Activated CD8-positive, alpha-beta memory T cell treated with anti-CD3 and anti-CD28 coated beads, Interleukin-2, amount 10 ng/mL, durations not matched to agents 7 days and 5 days (primary cell): ENCODE data around the gene BRI3BP. TPM values are rescaled to one million over a fixed set of nuclear protein-coding genes. Genes with fewer than 3 reads are reported as not detected.

Source experiments
- ATAC-seq: fragments of 150-1000 bp; cut with Tn5 transposase; one replicate; pipeline ENCODE4 v1.10.0; 2021; ENCODE audit warnings: moderate library complexity
- CTCF ChIA-PET: fragments of 350-600 bp; sonication (Branson Sonifier 250); formaldehyde crosslinking; loops from one replicate; lab custom pipeline; 2021; ENCODE audit warnings: antibody characterized with exemption; lab: Charles Lee
- DNase-seq: peaks from one replicate; pipeline ENCODE4 v3.0.0-alpha.2; 2020
- H3K27ac Mint-ChIP-seq: one replicate; pipeline ENCODE4 v1.8.0; 2021; ENCODE audit warnings: mild to moderate bottlenecking, mixed read lengths
- H3K27me3 Mint-ChIP-seq: one replicate; pipeline ENCODE4 v1.8.0; 2021; ENCODE audit warnings: mixed read lengths
- H3K36me3 Mint-ChIP-seq: one replicate; pipeline ENCODE4 v1.8.0; 2021; ENCODE audit warnings: mild to moderate bottlenecking, mixed read lengths
- H3K4me1 Mint-ChIP-seq: one replicate; pipeline ENCODE4 v1.8.0; 2021; ENCODE audit warnings: mixed read lengths
- H3K4me3 Mint-ChIP-seq: one replicate; pipeline ENCODE4 v1.8.0; 2021; ENCODE audit warnings: mild to moderate bottlenecking, moderate library complexity, mixed read lengths
- H3K9me3 Mint-ChIP-seq: one replicate; pipeline ENCODE4 v1.8.0; 2022; ENCODE audit warnings: low read depth, mixed read lengths
- total RNA-seq, 2 experiments: library from RNA; stranded (reverse); gene quantifications; one replicate each; pipeline ENCODE4 v1.2.3, GENCODE V29; 2021

The BRI3BP gene
- total RNA-seq, 2 experiments from 2014 or later, result 21.9 to 25.8 TPM

DNA sequence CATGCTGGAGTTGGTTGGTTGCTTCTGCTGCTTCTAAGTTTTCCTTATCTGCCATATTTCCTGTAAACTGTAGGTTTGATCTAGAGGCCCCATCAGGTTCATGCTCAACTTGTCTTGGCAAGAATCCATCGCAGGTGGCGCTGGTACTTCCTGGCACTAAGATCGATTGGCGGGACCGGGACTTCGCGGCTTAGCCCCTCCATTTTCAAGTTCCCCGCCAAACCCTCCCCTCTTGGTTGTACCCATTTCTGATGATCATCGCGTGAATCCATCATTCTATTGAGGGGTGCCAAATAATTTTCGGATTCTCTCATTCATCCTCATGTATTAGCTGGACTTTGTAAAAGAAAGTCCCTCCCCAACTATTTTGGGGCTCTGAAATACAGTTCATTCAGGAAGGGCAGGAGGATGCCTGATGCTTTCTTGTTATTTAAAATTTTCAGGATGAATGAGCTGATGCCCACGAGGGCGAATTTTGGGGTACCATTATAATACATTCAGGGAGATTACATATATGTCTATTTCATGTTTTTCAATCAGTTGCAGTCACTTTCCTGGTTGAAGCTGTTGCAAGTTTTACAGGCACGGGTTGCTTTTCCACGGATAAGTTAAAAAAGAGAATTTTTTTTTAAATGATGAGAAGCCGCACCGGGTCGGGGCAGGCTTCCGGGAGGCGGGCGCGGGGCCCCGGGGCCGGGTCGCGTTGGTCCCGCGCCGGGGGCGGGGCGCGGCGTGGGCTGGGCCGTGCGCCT is 395 bp upstream of the BRI3BP start:
- CTCF ChIA-PET, result interaction anchor here (1.1 to 1.8 kb wide), 4 partner anchors 47 to 87 kb away, joined by 3 to 9 read pairs (median 6); no protein-coding TSS in a partner anchor
- DNase-seq, result peak; percentile 95
- Mint-ChIP-seq H3K4me3 (peak overlapping the region; percentile 83), H3K27me3 (no peaks in the 10 kb centered on the region), H3K9me3 (no peaks in the 10 kb centered on the region), H3K36me3 (peaks cover 4% of the 10 kb centered on the region), H3K4me1 (peaks cover 33% of the 10 kb centered on the region), H3K27ac (peak overlapping the region; percentile 83)
- peak; percentile 75 for ATAC-seq

DNA sequence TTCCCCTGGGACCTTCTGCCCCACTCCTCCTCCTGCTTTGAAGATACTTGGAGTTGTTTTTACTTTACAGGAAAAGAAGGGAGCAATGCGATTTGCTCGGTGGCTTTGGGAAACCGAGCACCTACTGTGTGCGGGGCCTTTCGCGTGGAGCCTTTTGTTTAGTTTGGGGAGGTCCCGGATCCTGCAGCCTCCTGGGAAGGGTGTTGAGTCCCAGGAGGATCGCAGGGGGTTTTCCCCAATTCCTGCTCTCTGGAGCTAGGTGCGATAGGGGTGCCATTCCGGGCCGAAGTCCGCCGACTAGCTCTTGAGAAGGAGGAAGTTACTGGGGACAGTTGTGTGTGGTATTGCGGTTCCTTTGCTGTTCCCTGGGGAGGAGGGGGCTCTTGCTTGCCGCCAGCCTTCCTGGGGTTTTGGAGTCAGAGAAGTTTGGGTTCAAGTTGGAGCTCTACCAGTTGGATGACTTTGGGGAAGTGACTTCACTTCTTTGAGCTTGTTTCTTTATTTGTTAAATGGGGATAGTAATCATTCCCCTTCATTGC is 1.1 kb downstream of the BRI3BP start:
- Mint-ChIP-seq H3K4me1 (peaks cover 30% of the 10 kb centered on the region), H3K9me3 (no peaks in the 10 kb centered on the region), H3K27me3 (no peaks in the 10 kb centered on the region), H3K36me3 (peaks cover 13% of the 10 kb centered on the region), H3K27ac (peak overlapping the region; percentile 89), H3K4me3 (peak overlapping the region; percentile 93)
- ATAC-seq (no peak), DNase-seq (peak; percentile 42)
- CTCF ChIA-PET, result interaction anchor here (0.7 to 1.8 kb wide), 6 partner anchors 20 to 88 kb away, joined by 3 to 7 read pairs (median 4); no protein-coding TSS in a partner anchor

DNA sequence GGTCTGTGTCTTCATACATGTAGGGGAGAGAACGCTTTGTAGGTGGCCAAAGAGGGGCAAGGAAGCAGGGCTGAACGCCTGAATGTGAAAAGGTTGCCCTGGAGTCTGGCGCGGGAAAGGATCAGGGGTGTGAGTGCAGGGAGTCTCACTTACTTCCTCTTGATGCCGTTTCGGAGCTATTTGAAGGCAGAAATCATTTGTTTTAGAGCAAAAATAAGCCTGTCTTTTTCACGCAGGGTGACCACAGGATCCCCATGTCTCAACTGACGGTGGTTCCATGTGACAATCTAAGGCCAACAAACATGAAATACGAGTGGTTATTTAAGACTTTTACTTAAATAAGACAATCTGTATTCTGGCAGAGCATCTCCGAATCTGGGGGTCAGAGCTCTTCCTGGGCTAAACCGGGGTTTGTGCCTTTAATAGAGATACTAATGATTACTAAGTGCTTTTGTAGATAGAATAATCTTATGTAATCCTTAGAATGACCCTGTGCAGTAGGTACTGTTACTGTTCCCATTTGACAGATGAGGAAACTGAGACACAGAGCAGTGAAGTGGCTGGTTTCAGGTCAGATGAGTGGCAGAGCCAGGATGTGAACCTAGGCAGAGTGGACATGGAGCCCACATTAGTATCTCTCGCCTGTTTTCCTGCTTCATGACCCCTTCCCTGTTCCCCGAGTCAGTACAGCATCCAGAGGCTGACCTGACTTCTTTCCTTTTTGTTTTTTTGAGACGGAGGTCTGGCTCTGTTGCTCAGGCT is 1.9 kb downstream of the BRI3BP start:
- peaks cover 30% of the 10 kb centered on the region for H3K4me1 Mint-ChIP-seq
- CTCF ChIA-PET, result interaction anchor here (0.7 to 1.6 kb wide), 4 partner anchors 19 to 88 kb away, joined by 3 to 4 read pairs (median 3); no protein-coding TSS in a partner anchor
- ATAC-seq (no peak), DNase-seq (no peak)
- no peaks in the 10 kb centered on the region for H3K9me3 Mint-ChIP-seq
- H3K36me3 Mint-ChIP-seq, result peaks cover 13% of the 10 kb centered on the region
- peak overlapping the region; percentile 89 for H3K27ac Mint-ChIP-seq
- peak overlapping the region; percentile 93 for H3K4me3 Mint-ChIP-seq
- H3K27me3 Mint-ChIP-seq, result no peaks in the 10 kb centered on the region

DNA sequence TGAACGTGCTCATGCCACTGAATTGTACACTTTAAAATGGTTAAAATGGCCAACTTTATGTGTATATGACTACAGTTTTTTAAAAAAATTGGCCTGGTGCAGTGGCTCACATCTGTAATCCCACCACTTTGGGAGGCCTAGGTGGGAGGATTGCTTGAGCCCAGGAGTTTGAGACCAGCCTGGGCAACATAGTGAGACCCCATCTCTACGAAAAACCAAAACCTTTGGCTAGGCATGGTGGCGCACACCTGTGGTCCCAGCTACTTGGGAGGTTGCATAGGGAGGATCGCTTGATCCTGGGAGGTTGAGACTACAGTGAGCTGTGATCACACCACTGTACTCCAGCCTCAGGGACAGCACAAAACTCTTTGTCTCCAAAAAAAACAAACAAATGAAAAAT is 5.3 kb downstream of the BRI3BP start:
- Mint-ChIP-seq H3K4me1 (peaks cover 21% of the 10 kb centered on the region), H3K9me3 (no peaks in the 10 kb centered on the region), H3K27ac (no peak overlapping the region), H3K36me3 (peaks cover 25% of the 10 kb centered on the region), H3K27me3 (no peaks in the 10 kb centered on the region), H3K4me3 (no peak overlapping the region)
- CTCF ChIA-PET, result no interaction called here
- ATAC-seq (no peak), DNase-seq (no peak)

DNA sequence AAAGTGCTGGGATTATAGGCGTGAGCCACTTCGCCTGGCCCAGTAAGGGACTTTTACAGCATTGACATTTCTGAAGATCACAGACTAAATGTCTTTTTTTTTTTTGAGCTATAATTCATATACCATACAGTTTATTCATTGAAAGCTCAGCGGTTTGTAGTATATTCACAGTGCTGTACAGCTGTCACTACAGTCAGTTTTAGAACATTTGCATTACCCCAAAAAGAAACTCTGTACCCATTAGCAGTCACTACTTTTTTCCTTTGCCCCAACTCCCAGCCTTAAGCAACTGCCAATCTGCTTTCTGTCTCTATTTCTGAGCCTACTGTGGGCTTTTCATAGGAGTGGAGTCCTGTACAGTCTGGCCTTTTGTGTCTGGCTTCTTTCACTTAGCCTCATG is 8.2 kb downstream of the BRI3BP start:
- DNase-seq, result no peak
- Mint-ChIP-seq H3K27ac (no peak overlapping the region), H3K36me3 (peaks cover 26% of the 10 kb centered on the region), H3K4me3 (no peak overlapping the region), H3K9me3 (no peaks in the 10 kb centered on the region), H3K27me3 (no peaks in the 10 kb centered on the region), H3K4me1 (peaks cover 5% of the 10 kb centered on the region)
- ATAC-seq, result no peak
- CTCF ChIA-PET, result no interaction called here

DNA sequence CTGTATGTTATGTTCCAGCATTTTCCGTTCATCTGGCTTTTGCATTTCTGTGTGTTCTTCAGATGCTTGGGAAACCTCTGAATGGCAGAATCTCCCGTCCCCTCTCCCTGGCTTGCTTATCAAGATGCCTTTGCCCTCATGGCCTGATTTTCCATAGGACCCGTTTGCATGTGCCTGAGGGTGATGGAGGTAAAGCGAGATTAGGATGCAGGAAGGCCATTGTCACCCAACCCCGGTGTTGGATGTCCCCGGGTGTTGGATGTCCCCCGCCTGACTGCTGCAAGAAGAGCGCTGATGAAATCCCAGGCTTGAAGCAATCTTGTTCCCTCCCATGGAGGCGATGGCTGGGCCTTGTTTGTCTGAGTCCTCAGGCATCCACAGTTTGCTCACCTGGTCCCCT is 9.6 kb downstream of the BRI3BP start:
- H3K9me3 Mint-ChIP-seq, result no peaks in the 10 kb centered on the region
- H3K27ac Mint-ChIP-seq, result no peak overlapping the region
- CTCF ChIA-PET, result no interaction called here
- DNase-seq, result no peak
- no peak for ATAC-seq
- H3K27me3 Mint-ChIP-seq, result no peaks in the 10 kb centered on the region
- H3K4me3 Mint-ChIP-seq, result no peak overlapping the region
- peaks cover 28% of the 10 kb centered on the region for H3K36me3 Mint-ChIP-seq
- H3K4me1 Mint-ChIP-seq, result peaks cover 2% of the 10 kb centered on the region

DNA sequence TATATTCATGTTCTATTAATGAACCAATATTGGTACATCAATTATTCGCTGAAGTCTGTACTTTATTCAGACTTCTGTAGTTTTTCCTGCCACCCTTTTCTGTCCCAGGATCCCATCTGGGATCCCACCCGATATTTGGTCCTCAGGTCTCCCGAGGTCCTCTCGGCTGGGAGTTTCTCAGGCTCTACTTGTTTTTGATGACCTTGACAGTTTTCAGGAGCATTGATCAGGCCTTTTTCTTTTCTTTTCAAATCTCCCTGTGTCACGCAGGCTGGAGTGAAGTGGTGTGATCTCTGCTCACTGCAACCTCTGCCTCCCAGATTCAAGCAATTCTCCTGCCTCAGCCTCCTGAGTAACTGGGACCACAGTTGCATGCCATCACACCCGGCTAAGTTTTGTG is 11.2 kb downstream of the BRI3BP start:
- Mint-ChIP-seq H3K27me3 (no peaks in the 10 kb centered on the region), H3K4me3 (no peak overlapping the region), H3K4me1 (no peaks in the 10 kb centered on the region), H3K9me3 (no peaks in the 10 kb centered on the region), H3K36me3 (peaks cover 22% of the 10 kb centered on the region), H3K27ac (no peak overlapping the region)
- ATAC-seq (no peak), DNase-seq (no peak)
- CTCF ChIA-PET, result no interaction called here

DNA sequence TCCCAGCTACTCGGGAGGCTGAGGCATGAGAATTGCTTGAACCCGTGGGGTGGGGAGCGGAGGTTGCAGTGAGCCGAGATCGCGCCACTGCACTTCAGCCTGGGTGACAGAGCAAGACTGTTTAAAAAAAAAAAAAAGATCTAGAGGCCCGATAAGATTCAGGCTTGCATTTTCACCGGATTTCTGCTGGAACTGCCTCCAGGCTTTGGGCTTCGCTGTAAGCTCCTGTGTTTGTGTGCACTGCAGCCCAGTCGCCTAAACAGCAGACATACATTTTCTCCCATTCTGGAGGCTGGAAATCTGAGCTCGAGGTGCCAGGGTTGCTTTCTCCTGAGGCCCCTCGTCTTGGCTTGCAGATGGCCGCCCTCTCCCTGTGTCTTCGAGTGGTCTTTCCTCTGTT is 12.2 kb downstream of the BRI3BP start:
- DNase-seq (no peak), ATAC-seq (no peak)
- H3K27ac Mint-ChIP-seq, result no peak overlapping the region
- CTCF ChIA-PET, result no interaction called here
- H3K4me1 Mint-ChIP-seq, result no peaks in the 10 kb centered on the region
- no peaks in the 10 kb centered on the region for H3K27me3 Mint-ChIP-seq
- H3K9me3 Mint-ChIP-seq, result no peaks in the 10 kb centered on the region
- H3K36me3 Mint-ChIP-seq, result peaks cover 21% of the 10 kb centered on the region
- no peak overlapping the region for H3K4me3 Mint-ChIP-seq

DNA sequence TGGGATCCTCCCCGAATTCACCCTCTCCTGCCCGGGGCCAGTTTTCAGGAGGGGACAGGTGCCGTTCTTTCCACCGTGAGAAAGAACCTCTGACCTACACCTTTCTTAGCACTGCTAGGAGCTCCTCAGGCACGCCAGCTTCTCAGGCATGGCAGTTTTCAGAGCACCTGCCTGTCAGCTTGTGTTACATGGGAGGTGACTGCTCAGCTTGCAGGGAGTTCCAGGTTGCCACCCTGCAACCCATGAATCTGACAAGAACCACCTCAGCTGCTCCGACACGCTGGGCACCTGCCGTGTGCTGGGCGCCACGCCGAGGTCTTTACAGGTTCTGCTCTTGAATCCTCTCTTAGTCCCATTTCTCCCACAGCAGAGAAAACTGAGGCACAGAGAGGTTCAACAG is 12.9 kb downstream of the BRI3BP start:
- Mint-ChIP-seq H3K27ac (no peak overlapping the region), H3K36me3 (peaks cover 20% of the 10 kb centered on the region), H3K4me3 (no peak overlapping the region), H3K9me3 (no peaks in the 10 kb centered on the region), H3K4me1 (no peaks in the 10 kb centered on the region), H3K27me3 (no peaks in the 10 kb centered on the region)
- CTCF ChIA-PET, result no interaction called here
- ATAC-seq (no peak), DNase-seq (no peak)

DNA sequence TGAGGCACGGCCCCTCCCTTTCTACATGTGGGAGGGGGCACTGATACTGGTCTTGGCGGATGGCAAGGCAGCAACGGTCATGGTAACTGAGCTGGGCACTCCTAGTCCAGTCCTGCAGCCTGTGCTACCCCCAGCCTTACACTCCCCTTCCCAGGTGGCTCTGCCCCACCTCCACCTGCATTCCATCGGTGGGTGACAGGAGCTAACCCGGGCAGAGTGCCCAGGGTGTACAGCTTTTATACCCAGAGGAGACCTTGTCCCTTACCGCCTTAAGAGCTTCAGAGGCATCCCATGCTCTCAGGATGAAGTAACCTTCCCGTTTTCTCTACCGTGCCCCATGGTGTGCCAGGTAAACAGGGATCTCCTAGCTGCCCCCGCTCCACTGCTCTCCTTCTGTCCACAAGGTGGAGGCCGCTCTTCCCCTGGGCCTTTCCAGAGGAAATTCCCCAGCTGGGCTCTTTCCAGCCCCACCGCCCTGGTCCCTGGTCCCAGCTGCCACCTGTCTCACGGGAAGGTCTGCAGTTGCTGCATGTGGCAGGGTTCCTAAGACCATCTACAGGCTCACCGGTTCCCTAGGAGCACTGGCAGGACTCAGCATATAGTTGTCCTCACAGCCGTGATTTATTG is 20.5 kb downstream of the BRI3BP start:
- CTCF ChIA-PET, result interaction anchor here (1.5 kb wide), 1 partner anchor 19 kb away, joined by 3 read pairs; no protein-coding TSS in a partner anchor
- ATAC-seq (no peak), DNase-seq (no peak)
- Mint-ChIP-seq H3K27ac (no peak overlapping the region), H3K4me3 (no peak overlapping the region), H3K9me3 (no peaks in the 10 kb centered on the region), H3K36me3 (peaks cover 25% of the 10 kb centered on the region), H3K27me3 (no peaks in the 10 kb centered on the region), H3K4me1 (no peaks in the 10 kb centered on the region)

DNA sequence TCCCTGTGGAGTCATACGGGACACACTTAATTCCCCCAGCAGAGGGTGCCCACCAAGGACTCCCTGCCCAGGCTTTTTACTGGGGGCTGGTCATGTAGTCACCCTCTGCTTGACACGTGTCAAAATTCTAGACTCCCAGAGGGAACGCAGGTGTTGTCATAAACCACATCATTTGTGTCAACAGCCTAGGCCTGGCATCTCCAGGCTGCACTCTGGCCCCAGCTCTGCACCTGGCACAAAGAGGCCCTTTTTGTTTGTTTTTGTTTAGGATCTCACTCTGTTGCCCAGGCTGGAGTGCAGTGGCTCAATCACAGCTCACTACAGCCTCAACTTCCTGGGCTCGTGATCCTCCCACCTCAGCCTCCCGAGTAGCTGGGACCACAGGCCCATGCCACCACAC is 21.1 kb downstream of the BRI3BP start:
- ATAC-seq (no peak), DNase-seq (no peak)
- CTCF ChIA-PET, result interaction anchor here (1.5 kb wide), 1 partner anchor 20 kb away, joined by 3 read pairs; no protein-coding TSS in a partner anchor
- no peaks in the 10 kb centered on the region for H3K9me3 Mint-ChIP-seq
- H3K27me3 Mint-ChIP-seq, result no peaks in the 10 kb centered on the region
- H3K27ac Mint-ChIP-seq, result no peak overlapping the region
- no peak overlapping the region for H3K4me3 Mint-ChIP-seq
- no peaks in the 10 kb centered on the region for H3K4me1 Mint-ChIP-seq
- peaks cover 30% of the 10 kb centered on the region for H3K36me3 Mint-ChIP-seq

DNA sequence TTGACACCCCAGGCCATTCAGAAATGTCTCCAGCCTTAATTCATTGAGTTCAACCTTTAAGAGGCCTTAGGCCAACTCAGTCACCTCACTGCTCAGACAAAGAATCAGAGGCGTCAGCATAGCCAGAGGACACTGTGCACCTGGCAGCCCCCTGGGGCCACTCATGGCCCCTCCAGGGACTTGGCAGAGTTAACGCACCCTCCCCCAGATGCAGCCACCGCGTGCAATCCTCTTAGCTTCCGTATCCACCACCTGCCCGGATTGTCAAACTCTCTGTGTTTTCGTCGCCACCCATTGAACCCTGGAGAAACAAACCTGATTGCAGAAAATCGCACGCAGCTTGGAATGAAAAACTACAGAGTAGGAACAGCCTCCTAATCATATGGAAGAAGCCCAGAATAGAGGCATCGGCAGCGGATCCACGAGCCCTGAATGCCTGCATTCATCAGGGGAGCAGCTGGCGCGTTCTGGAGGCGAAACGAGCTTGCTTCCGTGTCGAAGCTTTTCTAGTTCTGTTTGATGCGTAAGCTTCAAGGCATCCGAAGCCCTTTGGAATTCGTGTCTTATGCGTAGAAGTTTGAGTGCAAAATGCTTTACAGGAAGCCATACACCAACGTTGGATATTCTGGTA is 22.4 kb downstream of the BRI3BP start:
- no peaks in the 10 kb centered on the region for H3K4me1 Mint-ChIP-seq
- no peak for ATAC-seq
- CTCF ChIA-PET, result interaction anchor here (1.1 kb wide), 1 partner anchor 33 kb away, joined by 3 read pairs; no protein-coding TSS in a partner anchor

DNA sequence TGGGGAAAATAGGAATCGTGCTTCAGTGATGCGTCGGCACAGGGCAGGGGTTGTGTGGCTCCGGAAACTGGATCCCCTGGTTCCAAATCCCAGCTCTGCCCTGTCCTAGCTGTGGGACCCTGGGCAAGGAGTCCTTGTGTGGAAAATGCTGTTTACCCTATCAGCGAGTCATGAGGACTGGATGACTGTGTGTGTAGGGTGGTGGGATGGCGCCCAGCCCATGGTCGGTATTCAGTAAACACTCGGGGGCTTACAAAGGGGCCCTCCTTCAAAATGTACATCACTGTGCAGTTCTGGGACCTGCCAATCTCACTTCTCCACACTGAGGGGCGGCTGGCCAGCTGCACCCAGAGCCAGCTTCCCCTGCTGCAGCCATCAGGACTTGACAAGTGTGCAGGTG is 24.4 kb downstream of the BRI3BP start:
- peaks cover 41% of the 10 kb centered on the region for H3K36me3 Mint-ChIP-seq
- H3K27ac Mint-ChIP-seq, result no peak overlapping the region
- no peaks in the 10 kb centered on the region for H3K4me1 Mint-ChIP-seq
- no peak for ATAC-seq
- no peaks in the 10 kb centered on the region for H3K27me3 Mint-ChIP-seq
- H3K9me3 Mint-ChIP-seq, result no peaks in the 10 kb centered on the region
- H3K4me3 Mint-ChIP-seq, result no peak overlapping the region
- CTCF ChIA-PET, result no interaction called here
- DNase-seq, result no peak

More for the DNA sequence above, 22.4 kb downstream of the BRI3BP start:
- Mint-ChIP-seq H3K4me3 (no peak overlapping the region), H3K36me3 (peaks cover 32% of the 10 kb centered on the region), H3K27me3 (no peaks in the 10 kb centered on the region), H3K9me3 (no peaks in the 10 kb centered on the region), H3K27ac (peak overlapping the region; percentile 24)
- no peak for DNase-seq
